ENCODE results near the gene PDZD2. TPM values are rescaled to one million over a fixed set of nuclear protein-coding genes. Genes with fewer than 3 reads are reported as not detected.

The PDZD2 gene
- total and polyA plus RNA-seq, 4 donors, result 2.8 to 18.0 (median 5.3) TPM

- H3K27ac ChIP-seq (ENCODE audit: low read depth in 1 of 2, low read length in 2 of 2), result peak overlapping the region; percentile 49 to 89
- no peaks in the 10 kb centered on the region for H3K27me3 ChIP-seq (ENCODE audit: control insufficient read depth in 1 of 2, insufficient read depth in 2 of 2, low read length in 1 of 2)
- no peaks in the 10 kb centered on the region for H3K36me3 ChIP-seq (ENCODE audit: control insufficient read depth in 1 of 2, insufficient read depth in 2 of 2, low read length in 1 of 2)
- ATAC-seq (ENCODE audit: low FRiP score) (peak; percentile 88), DNase-seq (peak in 1 of 2 donors; percentile 63)
- intact Hi-C loops (cut with DNase I), result no loop called here
- peaks cover 0 to 5% of the 10 kb centered on the region in 2 donors for H3K4me1 ChIP-seq (ENCODE audit: control insufficient read depth in 1 of 2, insufficient read depth in 2 of 2, low read length in 2 of 2)
- WGBS, 2 donors, result 5 to 8% methylated on average over 7 of the region's 7 CpGs
- no peak overlapping the region for H3K4me3 ChIP-seq (ENCODE audit: low read length in 2 of 2)
- H3K9me3 ChIP-seq (ENCODE audit: control insufficient read depth, low read length), result no peaks in the 10 kb centered on the region
These were observed 24.6 kb downstream of the PDZD2 start for GRCh38 chr5:31663519-31663918.

- no peak for DNase-seq
- no peak for ATAC-seq (ENCODE audit: low FRiP score)
- no peaks in the 10 kb centered on the region for H3K36me3 ChIP-seq (ENCODE audit: control insufficient read depth in 1 of 2, insufficient read depth in 2 of 2, low read length in 1 of 2)
- H3K27ac ChIP-seq (ENCODE audit: low read depth in 1 of 2, low read length in 2 of 2), result peak overlapping the region in 1 of 2 donors; percentile 35
- H3K9me3 ChIP-seq (ENCODE audit: control insufficient read depth, low read length), result no peaks in the 10 kb centered on the region
- no peaks in the 10 kb centered on the region for H3K27me3 ChIP-seq (ENCODE audit: control insufficient read depth in 1 of 2, insufficient read depth in 2 of 2, low read length in 1 of 2)
- H3K4me3 ChIP-seq (ENCODE audit: low read length in 2 of 2), result no peak overlapping the region
- intact Hi-C loops (cut with DNase I), result no loop called here
- WGBS, 2 donors, result 90 to 93% methylated on average over 8 of the region's 8 CpGs
- H3K4me1 ChIP-seq (ENCODE audit: control insufficient read depth in 1 of 2, insufficient read depth in 2 of 2, low read length in 2 of 2), result peaks cover 0 to 5% of the 10 kb centered on the region in 2 donors
These were observed 25.6 kb downstream of the PDZD2 start for GRCh38 chr5:31664566-31664965.

- Histone ChIP-seq H3K27me3 (ENCODE audit: control insufficient read depth in 1 of 2, insufficient read depth in 2 of 2, low read length in 1 of 2) (no peaks in the 10 kb centered on the region), H3K4me3 (ENCODE audit: low read length in 2 of 2) (no peak overlapping the region), H3K27ac (ENCODE audit: low read depth in 1 of 2, low read length in 2 of 2) (no peak overlapping the region), H3K36me3 (ENCODE audit: control insufficient read depth in 1 of 2, insufficient read depth in 2 of 2, low read length in 1 of 2) (no peaks in the 10 kb centered on the region), H3K4me1 (ENCODE audit: control insufficient read depth in 1 of 2, insufficient read depth in 2 of 2, low read length in 2 of 2) (no peaks in the 10 kb centered on the region), H3K9me3 (ENCODE audit: control insufficient read depth, low read length) (no peaks in the 10 kb centered on the region)
- WGBS, 2 donors, result 59 to 60% methylated on average over 9 of the region's 9 CpGs
- DNase-seq, result peak in 1 of 2 donors; percentile 52
- intact Hi-C loops (cut with DNase I), result no loop called here
- no peak for ATAC-seq (ENCODE audit: low FRiP score)
These were observed 32.4 kb downstream of the PDZD2 start for GRCh38 chr5:31671339-31671741.

GRCh38 chr5:31674371-31674951 is 35.5 kb downstream of the PDZD2 start:
- Histone ChIP-seq H3K4me1 (ENCODE audit: control insufficient read depth in 1 of 2, insufficient read depth in 2 of 2, low read length in 2 of 2) (no peaks in the 10 kb centered on the region), H3K27me3 (ENCODE audit: control insufficient read depth in 1 of 2, insufficient read depth in 2 of 2, low read length in 1 of 2) (no peaks in the 10 kb centered on the region), H3K27ac (ENCODE audit: low read depth in 1 of 2, low read length in 2 of 2) (no peak overlapping the region), H3K36me3 (ENCODE audit: control insufficient read depth in 1 of 2, insufficient read depth in 2 of 2, low read length in 1 of 2) (no peaks in the 10 kb centered on the region), H3K4me3 (ENCODE audit: low read length in 2 of 2) (no peak overlapping the region), H3K9me3 (ENCODE audit: control insufficient read depth, low read length) (no peaks in the 10 kb centered on the region)
- no peak for DNase-seq
- WGBS, 2 donors, result 83 to 86% methylated on average over 7 of the region's 7 CpGs
- intact Hi-C loops (cut with DNase I), result no loop called here
- no peak for ATAC-seq (ENCODE audit: low FRiP score)

GRCh38 chr5:31675472-31675871 is 36.5 kb downstream of the PDZD2 start:
- Histone ChIP-seq H3K27me3 (ENCODE audit: control insufficient read depth in 1 of 2, insufficient read depth in 2 of 2, low read length in 1 of 2) (no peaks in the 10 kb centered on the region), H3K4me3 (ENCODE audit: low read length in 2 of 2) (no peak overlapping the region), H3K36me3 (ENCODE audit: control insufficient read depth in 1 of 2, insufficient read depth in 2 of 2, low read length in 1 of 2) (no peaks in the 10 kb centered on the region), H3K4me1 (ENCODE audit: control insufficient read depth in 1 of 2, insufficient read depth in 2 of 2, low read length in 2 of 2) (no peaks in the 10 kb centered on the region), H3K27ac (ENCODE audit: low read depth in 1 of 2, low read length in 2 of 2) (no peak overlapping the region), H3K9me3 (ENCODE audit: control insufficient read depth, low read length) (no peaks in the 10 kb centered on the region)
- 73 to 80% methylated on average over 6 of the region's 6 CpGs for WGBS, 2 donors
- intact Hi-C loops (cut with DNase I), result no loop called here
- DNase-seq (no peak), ATAC-seq (ENCODE audit: low FRiP score) (no peak)

GRCh38 chr5:31678180-31678579 is 39.2 kb downstream of the PDZD2 start:
- intact Hi-C loops (cut with DNase I), result no loop called here
- Histone ChIP-seq H3K9me3 (ENCODE audit: control insufficient read depth, low read length) (no peaks in the 10 kb centered on the region), H3K27me3 (ENCODE audit: control insufficient read depth in 1 of 2, insufficient read depth in 2 of 2, low read length in 1 of 2) (no peaks in the 10 kb centered on the region), H3K4me3 (ENCODE audit: low read length in 2 of 2) (no peak overlapping the region), H3K27ac (ENCODE audit: low read depth in 1 of 2, low read length in 2 of 2) (no peak overlapping the region), H3K36me3 (ENCODE audit: control insufficient read depth in 1 of 2, insufficient read depth in 2 of 2, low read length in 1 of 2) (no peaks in the 10 kb centered on the region), H3K4me1 (ENCODE audit: control insufficient read depth in 1 of 2, insufficient read depth in 2 of 2, low read length in 2 of 2) (no peaks in the 10 kb centered on the region)
- WGBS, 2 donors, result 61 to 72% methylated on average over 6 of the region's 6 CpGs
- DNase-seq, result no peak
- no peak for ATAC-seq (ENCODE audit: low FRiP score)

GRCh38 chr5:31680528-31680927 is 41.6 kb downstream of the PDZD2 start:
- no peak overlapping the region for H3K27ac ChIP-seq (ENCODE audit: low read depth in 1 of 2, low read length in 2 of 2)
- H3K36me3 ChIP-seq (ENCODE audit: control insufficient read depth in 1 of 2, insufficient read depth in 2 of 2, low read length in 1 of 2), result no peaks in the 10 kb centered on the region
- no peak for DNase-seq
- no peaks in the 10 kb centered on the region for H3K9me3 ChIP-seq (ENCODE audit: control insufficient read depth, low read length)
- intact Hi-C loops (cut with DNase I), result no loop called here
- no peak overlapping the region for H3K4me3 ChIP-seq (ENCODE audit: low read length in 2 of 2)
- WGBS, 2 donors, result 66 to 67% methylated on average over 12 of the region's 12 CpGs
- ATAC-seq (ENCODE audit: low FRiP score), result no peak
- H3K27me3 ChIP-seq (ENCODE audit: control insufficient read depth in 1 of 2, insufficient read depth in 2 of 2, low read length in 1 of 2), result no peaks in the 10 kb centered on the region
- H3K4me1 ChIP-seq (ENCODE audit: control insufficient read depth in 1 of 2, insufficient read depth in 2 of 2, low read length in 2 of 2), result no peaks in the 10 kb centered on the region

GRCh38 chr5:31682025-31682424 is 43.1 kb downstream of the PDZD2 start:
- H3K27ac ChIP-seq (ENCODE audit: low read depth in 1 of 2, low read length in 2 of 2), result no peak overlapping the region
- WGBS, 2 donors, result 31 to 57% methylated on average over 11 of the region's 11 CpGs
- no peak overlapping the region for H3K4me3 ChIP-seq (ENCODE audit: low read length in 2 of 2)
- DNase-seq, result no peak
- no peaks in the 10 kb centered on the region for H3K9me3 ChIP-seq (ENCODE audit: control insufficient read depth, low read length)
- H3K27me3 ChIP-seq (ENCODE audit: control insufficient read depth in 1 of 2, insufficient read depth in 2 of 2, low read length in 1 of 2), result no peaks in the 10 kb centered on the region
- intact Hi-C loops (cut with DNase I), result no loop called here
- no peaks in the 10 kb centered on the region for H3K36me3 ChIP-seq (ENCODE audit: control insufficient read depth in 1 of 2, insufficient read depth in 2 of 2, low read length in 1 of 2)
- no peak for ATAC-seq (ENCODE audit: low FRiP score)
- H3K4me1 ChIP-seq (ENCODE audit: control insufficient read depth in 1 of 2, insufficient read depth in 2 of 2, low read length in 2 of 2), result no peaks in the 10 kb centered on the region

GRCh38 chr5:31682851-31683250 is 43.9 kb downstream of the PDZD2 start:
- WGBS, 2 donors, result 78 to 82% methylated on average over 6 of the region's 6 CpGs
- Histone ChIP-seq H3K27me3 (ENCODE audit: control insufficient read depth in 1 of 2, insufficient read depth in 2 of 2, low read length in 1 of 2) (no peaks in the 10 kb centered on the region), H3K36me3 (ENCODE audit: control insufficient read depth in 1 of 2, insufficient read depth in 2 of 2, low read length in 1 of 2) (no peaks in the 10 kb centered on the region), H3K4me1 (ENCODE audit: control insufficient read depth in 1 of 2, insufficient read depth in 2 of 2, low read length in 2 of 2) (no peaks in the 10 kb centered on the region), H3K27ac (ENCODE audit: low read depth in 1 of 2, low read length in 2 of 2) (no peak overlapping the region), H3K9me3 (ENCODE audit: control insufficient read depth, low read length) (no peaks in the 10 kb centered on the region), H3K4me3 (ENCODE audit: low read length in 2 of 2) (no peak overlapping the region)
- intact Hi-C loops (cut with DNase I), result no loop called here
- ATAC-seq (ENCODE audit: low FRiP score) (no peak), DNase-seq (no peak)

Measured in aorta (tissue), 5 donors.